Kasumi-1 (cell line): ENCODE measurements around the gene FHIT.

Experiments
- DNase-seq, 2 experiments: peaks; one replicate each; lab custom pipeline; 2025; lab: John Stamatoyannopoulos, UW

FHIT gene

GRCh38 chr3:60047426-60048200 is 1203.6 kb downstream of the FHIT start:
- DNase-seq, result no peak

- DNase-seq, result no peak
These were observed 1205.0 kb downstream of the FHIT start for GRCh38 chr3:60046210-60046609.

GRCh38 chr3:60045686-60046085 is 1205.6 kb downstream of the FHIT start:
- no peak for DNase-seq

GRCh38 chr3:60036803-60037202 is 1214.4 kb downstream of the FHIT start:
- peak; percentile 11 to 22 for DNase-seq

DNA sequence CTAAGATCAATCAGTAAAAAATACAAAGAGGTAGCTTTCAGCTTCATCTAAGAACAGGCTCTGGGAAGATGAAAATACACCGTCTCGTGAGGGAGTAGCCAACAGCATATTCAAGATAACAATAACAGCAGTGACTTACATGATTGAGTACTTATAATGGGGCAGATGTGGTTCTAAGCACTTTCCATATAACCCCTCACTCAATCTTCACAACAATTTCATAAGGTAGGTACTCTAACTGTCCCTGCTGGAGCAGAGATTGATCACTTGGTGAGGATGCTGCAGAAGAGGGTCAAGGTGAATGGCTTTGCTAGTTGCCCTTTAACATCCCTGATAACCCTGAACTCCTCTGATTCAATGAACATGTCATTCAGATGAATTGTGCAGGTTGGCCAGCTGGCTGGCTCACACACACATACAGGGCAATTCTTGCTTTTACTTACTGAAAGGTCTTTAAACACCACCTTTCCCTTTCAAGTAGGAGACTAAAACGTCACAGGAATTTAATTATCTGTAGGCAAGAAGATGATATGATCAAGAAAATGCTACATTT is 1217.3 kb downstream of the FHIT start:
- DNase-seq, result no peak

DNA sequence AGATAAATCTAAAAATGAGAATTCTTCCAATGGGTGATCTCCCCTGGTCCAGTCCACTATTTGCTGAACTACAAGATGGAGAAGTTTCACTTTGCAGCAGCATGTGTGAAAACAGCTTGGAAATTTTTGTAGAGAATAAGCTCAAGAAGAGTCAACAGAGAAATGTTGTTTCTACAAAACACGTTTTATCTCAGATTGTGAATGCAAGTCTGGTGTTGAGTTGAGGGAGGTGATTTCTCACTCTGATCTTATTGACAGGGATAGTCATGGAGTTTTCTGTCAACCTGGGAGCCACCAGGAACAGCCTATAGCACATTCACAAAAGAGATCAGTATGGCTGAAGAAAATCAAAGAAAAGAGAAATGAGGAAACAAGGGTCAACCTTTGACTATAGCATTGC is 1220.3 kb downstream of the FHIT start:
- DNase-seq, result no peak

GRCh38 chr3:60028233-60028632 is 1223.0 kb downstream of the FHIT start:
- no peak for DNase-seq

- DNase-seq, result no peak
These were observed 1223.9 kb downstream of the FHIT start for GRCh38 chr3:60027335-60027734.

GRCh38 chr3:60025096-60026050 is 1225.9 kb downstream of the FHIT start:
- no peak for DNase-seq

DNA sequence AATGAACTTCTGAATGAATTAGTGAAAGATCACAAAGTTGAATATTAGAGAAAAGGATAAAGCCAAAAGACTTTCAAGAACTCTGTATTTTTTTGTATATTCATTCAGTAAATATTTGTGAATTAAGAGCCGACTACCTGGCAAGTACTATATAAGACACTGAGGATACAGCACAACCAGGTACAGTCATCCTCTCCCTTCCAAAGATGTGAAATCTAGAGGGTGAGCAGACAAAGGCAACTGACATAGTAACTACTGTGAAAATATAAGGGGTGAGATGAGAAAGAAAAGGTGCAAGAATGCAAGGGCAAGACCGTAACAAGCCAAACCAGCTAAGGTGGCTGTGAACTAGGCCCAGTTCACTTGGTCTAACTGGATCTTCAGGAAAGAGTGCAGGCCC is 1226.9 kb downstream of the FHIT start:
- no peak for DNase-seq

GRCh38 chr3:60023189-60023588 is 1228.1 kb downstream of the FHIT start:
- DNase-seq, result no peak

DNA sequence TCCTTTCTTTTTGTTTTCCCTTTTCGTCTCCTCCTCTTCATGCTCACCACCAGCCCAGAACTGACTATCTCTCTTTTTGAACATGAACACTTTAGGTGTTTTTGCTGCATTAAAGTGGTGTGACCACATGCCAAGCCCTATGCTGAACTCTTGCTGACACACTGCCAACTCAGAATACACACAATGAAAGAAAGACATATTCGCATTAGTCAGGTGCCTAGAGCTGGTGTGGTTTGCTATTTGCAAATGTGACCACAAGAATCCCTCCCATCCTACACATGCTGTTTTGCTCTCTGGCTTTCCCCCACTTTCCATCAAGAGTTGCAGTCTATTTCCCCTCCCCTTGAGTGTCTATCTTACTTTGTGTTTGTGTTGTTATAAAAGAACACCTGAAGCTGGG is 1233.6 kb downstream of the FHIT start:
- peak in 1 of 2 experiments; percentile 1 for DNase-seq

- no peak for DNase-seq
These were observed 1236.1 kb downstream of the FHIT start for GRCh38 chr3:60015032-60015705.

DNA sequence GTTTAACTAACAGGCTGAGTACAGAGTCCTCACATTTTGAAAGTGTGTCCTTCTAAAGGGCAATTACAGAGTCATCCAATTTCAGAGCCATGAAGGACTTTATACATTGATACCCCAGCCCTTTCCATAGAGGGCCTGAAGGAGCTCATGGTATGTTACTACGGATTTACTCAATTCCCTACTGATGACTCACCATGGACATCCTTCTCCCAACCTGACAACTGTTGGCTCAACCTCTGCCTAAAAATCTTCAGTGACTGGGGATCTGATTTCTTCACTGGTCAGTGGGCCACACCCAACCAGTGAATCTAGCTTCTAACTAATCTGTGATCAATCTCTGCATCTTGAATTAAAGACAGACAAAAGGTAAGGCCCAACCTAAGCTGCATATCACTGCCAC is 1238.0 kb downstream of the FHIT start:
- DNase-seq, result no peak

DNA sequence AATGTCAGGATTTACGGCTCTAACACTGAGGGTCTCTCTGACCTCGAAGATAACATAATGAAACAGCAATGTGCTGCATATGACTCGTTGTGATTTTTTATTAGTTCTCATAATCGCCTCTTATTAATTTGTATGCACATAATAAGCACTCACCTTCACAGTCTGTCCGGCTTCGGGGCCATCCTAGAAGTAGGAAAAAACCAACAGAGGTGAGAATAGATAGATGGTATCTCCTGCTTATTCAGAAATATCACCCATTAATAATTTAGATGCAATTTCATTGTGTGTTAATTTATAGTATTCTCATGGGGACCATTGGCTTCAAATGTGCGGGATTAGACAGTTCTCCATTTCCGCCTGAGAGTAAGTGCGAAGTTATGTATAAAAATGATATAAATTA is 1240.0 kb downstream of the FHIT start:
- DNase-seq, result no peak

DNA sequence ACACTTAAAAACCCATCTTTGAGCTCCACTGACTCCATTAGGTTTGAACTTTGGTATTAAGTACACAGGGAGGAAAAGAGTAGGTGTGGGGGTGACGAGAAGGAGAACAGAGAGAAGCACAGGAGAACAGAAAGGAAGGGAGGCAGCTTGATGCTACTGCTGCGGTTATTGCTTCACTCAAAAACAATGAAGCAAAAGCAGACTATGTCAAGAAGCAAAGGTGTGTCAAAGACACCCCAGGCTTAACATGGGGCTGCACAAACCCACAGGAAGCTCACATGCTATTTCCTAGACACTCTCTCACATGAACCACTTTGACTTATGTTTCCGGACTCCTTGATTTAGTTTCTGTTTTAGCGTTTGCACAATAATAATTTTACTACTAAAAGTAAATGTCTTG is 1240.5 kb downstream of the FHIT start:
- peak; percentile 28 to 39 for DNase-seq

DNA sequence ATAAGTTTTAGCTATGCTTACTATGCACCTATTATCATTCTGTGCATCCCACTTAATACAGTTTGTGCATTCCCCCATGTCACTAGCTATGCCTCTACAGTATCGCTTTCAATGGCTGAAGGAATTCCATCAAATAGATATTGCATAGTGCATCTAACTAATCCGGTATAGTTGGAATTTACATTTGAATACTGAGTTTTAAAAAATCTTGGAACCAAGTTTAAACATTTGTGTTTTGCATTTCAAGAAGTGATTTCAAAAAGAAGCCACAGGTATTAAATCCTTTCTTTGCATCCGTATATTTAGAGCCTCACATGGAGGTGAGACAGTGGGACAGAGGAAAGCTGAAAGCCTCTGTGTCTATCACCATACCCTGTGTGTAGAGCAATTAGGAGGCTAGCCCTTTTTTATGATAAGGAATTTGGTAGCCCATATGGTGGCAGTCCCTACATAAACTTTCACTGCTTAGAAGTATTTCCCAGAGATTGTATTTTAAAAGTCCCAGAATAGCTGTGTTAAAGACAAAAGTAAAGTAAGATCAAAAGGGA is 1241.2 kb downstream of the FHIT start:
- no peak for DNase-seq

DNA sequence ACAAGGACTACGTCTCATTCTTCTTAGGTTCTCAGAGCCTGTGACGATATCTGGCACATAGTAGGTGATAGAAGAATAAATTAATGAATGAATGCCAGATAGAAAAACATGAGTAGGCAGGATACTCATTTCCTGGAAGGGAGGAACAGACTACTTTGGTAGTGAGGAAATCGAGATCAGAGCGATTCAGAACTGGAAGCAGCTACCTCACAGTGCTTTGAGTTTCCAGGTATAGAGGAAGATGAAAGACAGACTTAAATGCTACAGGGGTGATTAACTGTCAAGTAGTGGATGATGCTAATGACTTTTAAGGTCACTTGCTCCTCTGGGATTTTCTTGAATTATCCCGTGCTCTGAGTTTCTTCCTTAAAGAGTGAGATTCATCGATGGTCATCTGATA is 1249.9 kb downstream of the FHIT start:
- DNase-seq, result no peak

DNA sequence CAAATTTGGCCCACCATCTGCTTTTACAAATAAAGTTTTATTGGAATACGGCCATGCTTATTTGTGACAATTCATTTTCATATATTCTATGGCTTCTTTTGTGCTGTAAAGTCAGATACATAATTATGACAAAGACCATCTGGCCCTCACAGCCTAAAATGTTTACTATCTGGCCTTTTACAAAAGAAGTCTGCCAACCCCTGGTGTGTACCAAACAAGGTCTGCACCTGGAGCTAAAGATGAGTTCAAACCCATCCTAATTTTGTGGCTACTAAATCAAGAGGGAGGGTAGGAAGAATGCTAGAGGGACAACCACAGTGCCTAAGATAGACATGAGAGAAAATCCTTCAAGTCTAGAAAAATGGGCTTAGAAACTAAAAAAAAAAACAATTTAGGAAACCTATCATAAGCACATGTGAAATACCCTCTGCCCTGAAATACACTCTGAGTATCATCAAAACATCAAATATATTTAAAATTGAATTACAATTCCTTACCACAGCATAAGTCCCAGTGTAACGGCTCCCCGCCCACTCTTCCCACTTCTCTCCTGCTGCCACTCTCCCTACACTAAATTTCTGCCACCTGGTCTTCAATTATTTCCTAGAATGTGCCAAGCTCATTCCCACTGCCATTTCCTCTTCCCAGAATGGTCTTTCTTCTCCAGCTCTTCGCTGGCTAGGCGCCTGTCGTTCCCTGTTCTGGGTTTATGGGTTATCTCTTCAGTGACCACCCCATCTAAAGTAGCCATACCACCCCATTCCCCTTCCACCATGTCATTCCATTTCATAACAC is 1250.7 kb downstream of the FHIT start:
- DNase-seq, result no peak

DNA sequence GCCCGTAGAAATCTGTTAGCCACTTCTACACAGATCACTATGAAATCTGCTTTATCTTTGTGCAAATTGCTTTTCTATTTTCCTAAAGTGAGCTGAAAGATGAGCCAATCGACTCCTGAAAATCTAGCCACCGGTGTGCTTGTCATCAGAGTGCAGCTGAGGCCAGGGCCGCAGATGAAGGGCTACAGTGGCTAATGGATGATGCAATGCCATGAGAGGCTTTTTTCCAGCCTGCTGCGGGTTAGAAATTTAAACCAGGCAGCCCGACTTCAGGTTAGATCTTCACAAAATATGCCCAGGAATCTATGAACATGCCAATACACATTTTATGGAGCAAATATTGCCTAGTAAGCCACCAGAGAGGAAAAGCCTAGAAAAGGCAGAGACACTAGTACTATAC is 1253.2 kb downstream of the FHIT start:
- DNase-seq, result no peak

DNA sequence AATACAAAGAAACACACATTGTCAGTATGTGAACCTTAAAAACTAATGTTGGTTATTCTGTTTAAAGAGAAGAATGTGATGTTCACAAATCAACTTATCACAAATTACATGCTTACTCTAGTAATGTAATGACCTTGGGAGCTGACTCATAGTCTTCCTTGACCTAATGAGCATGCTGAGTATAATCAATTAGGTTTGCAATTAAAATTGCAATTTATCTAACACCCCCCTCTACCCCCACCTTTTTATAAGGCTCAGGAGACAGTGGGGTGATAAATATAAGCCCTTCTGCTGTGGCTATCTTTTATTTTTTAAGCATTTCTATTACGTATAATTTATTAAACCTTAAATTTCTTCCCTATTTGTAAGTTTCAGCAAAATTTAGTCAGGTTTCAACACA is 1253.7 kb downstream of the FHIT start:
- DNase-seq, result no peak
